Fibroblast of lung (primary cell): Measurements from ENCODE around the gene OLFM1.

Experiments used
- EZH2 ChIP-seq: IDR thresholded peaks from 2 replicates; pipeline ENCODE4 v1.5.1; 2012; ENCODE audit warnings: low read length, control low read depth, mild to moderate bottlenecking; ENCODE audit errors: missing control alignments
- TF ChIP-seq, protein P1 (sequence below), 2 donors: IDR thresholded peaks in 1 of 2; conservative IDR thresholded peaks in 1 of 2; 1 replicate in 1 of 2; 2 replicates in 1 of 2; pipeline ENCODE4 v1.5.1; 2011 to 2012; ENCODE audit warnings: low read length in 2 of 2, control low read depth in 1 of 2, inconsistent platforms in 1 of 2, low read depth in 1 of 2, mild to moderate bottlenecking in 1 of 2

DNA sequence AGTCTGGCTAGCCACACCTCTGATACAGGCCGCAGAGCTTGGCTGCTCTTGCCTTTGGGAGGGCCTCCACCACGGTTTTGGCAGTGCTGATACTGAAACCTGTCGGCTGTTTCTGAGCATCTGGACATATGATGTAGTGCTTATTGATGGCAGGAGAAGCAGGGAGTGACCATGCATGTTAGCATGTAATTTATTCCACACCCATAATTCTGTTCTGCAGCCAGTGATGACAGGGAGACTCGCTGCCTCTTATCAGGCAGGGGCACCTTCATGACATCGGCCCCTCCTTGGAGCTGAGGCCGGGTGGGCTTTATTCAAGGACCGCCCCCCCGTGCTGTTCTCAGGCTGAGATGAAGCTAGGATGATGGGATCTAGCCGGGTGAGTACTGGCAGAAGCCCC lies 49.0 kb downstream of the OLFM1 start:
- TF ChIP-seq, protein P1, sequence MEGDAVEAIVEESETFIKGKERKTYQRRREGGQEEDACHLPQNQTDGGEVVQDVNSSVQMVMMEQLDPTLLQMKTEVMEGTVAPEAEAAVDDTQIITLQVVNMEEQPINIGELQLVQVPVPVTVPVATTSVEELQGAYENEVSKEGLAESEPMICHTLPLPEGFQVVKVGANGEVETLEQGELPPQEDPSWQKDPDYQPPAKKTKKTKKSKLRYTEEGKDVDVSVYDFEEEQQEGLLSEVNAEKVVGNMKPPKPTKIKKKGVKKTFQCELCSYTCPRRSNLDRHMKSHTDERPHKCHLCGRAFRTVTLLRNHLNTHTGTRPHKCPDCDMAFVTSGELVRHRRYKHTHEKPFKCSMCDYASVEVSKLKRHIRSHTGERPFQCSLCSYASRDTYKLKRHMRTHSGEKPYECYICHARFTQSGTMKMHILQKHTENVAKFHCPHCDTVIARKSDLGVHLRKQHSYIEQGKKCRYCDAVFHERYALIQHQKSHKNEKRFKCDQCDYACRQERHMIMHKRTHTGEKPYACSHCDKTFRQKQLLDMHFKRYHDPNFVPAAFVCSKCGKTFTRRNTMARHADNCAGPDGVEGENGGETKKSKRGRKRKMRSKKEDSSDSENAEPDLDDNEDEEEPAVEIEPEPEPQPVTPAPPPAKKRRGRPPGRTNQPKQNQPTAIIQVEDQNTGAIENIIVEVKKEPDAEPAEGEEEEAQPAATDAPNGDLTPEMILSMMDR (conservative IDR thresholded peaks at IDR 0.05 in 1 of 2, IDR thresholded peaks at IDR 0.05 in 1 of 2; ENCODE audit: low read depth in 1 of 2, low read length in 2 of 2) = no peak
- no peak for TF ChIP-seq EZH2
